H9 (cell line): Measurements from ENCODE around the gene NDUFA5. TPM values are rescaled to one million over a fixed set of nuclear protein-coding genes. Genes with fewer than 3 reads are reported as not detected.

Experiments used
- DNase-seq: peaks from one replicate; pipeline ENCODE4 v3.0.0-alpha.2; 2017
- H2AFZ ChIP-seq: one replicate; pipeline ENCODE4 v1.6.1; 2013; ENCODE audit warnings: mild to moderate bottlenecking, low read length, control low read depth, moderate library complexity
- H2AK5ac ChIP-seq: 2 replicates; pipeline ENCODE4 v1.6.1; 2013; ENCODE audit warnings: low read length, control low read depth, mixed read lengths; ENCODE audit not compliant: insufficient read length
- H2BK120ac ChIP-seq: one replicate; pipeline ENCODE4 v1.6.1; 2013; ENCODE audit warnings: low read depth, mild to moderate bottlenecking, low read length, control low read depth, inconsistent platforms; ENCODE audit not compliant: poor library complexity, severe bottlenecking
- H2BK12ac ChIP-seq: 2 replicates; pipeline ENCODE4 v1.6.1; 2013; ENCODE audit warnings: low read length, control low read depth, mixed read lengths, low read depth; ENCODE audit not compliant: insufficient read length
- H2BK15ac ChIP-seq: 2 replicates; pipeline ENCODE4 v1.6.1; 2013; ENCODE audit warnings: low read depth, low read length, control low read depth
- H2BK20ac ChIP-seq: one replicate; pipeline ENCODE4 v1.6.1; 2013; ENCODE audit warnings: low read depth, mild to moderate bottlenecking, low read length, control low read depth, inconsistent platforms; ENCODE audit not compliant: poor library complexity, severe bottlenecking
- H2BK5ac ChIP-seq: 2 replicates; pipeline ENCODE4 v1.6.1; 2013; ENCODE audit warnings: low read length, control low read depth, mixed read lengths; ENCODE audit not compliant: insufficient read length
- H3K14ac ChIP-seq: 2 replicates; pipeline ENCODE4 v1.6.1; 2013; ENCODE audit warnings: low read length, control low read depth; ENCODE audit not compliant: insufficient read depth
- H3K18ac ChIP-seq: 2 replicates; pipeline ENCODE4 v1.6.1; 2013; ENCODE audit warnings: low read depth, mild to moderate bottlenecking, mixed read lengths, low read length, control low read depth; ENCODE audit not compliant: insufficient read length
- H3K23ac ChIP-seq: 2 replicates; pipeline ENCODE4 v1.6.1; 2013; ENCODE audit warnings: low read length, control low read depth, mixed read lengths, low read depth; ENCODE audit not compliant: insufficient read length
- H3K23me2 ChIP-seq: 2 replicates; pipeline ENCODE4 v1.6.1; 2013; ENCODE audit warnings: low read depth, mild to moderate bottlenecking, mixed read lengths, low read length, control low read depth; ENCODE audit not compliant: insufficient read length, poor library complexity, severe bottlenecking
- H3K27ac ChIP-seq: 2 replicates; pipeline ENCODE4 v1.5.1; 2013; ENCODE audit warnings: low read length, control low read depth, mixed read lengths, low read depth; ENCODE audit not compliant: insufficient read length
- H3K27me3 ChIP-seq: 2 replicates; pipeline ENCODE4 v1.6.1; 2013; ENCODE audit warnings: low read length, control low read depth, inconsistent platforms; ENCODE audit not compliant: insufficient read depth
- H3K4ac ChIP-seq: 2 replicates; pipeline ENCODE4 v1.6.1; 2013; ENCODE audit warnings: low read depth, mild to moderate bottlenecking, control low read depth, inconsistent platforms, low read length, moderate library complexity
- H3K4me1 ChIP-seq: 2 replicates; pipeline ENCODE4 v1.6.1; 2013; ENCODE audit warnings: low read length, control low read depth, inconsistent platforms; ENCODE audit not compliant: insufficient read depth
- H3K4me2 ChIP-seq: 2 replicates; pipeline ENCODE4 v1.6.1; 2013; ENCODE audit warnings: low read length, control low read depth, mixed read lengths; ENCODE audit not compliant: insufficient read length, insufficient read depth
- H3K56ac ChIP-seq: 2 replicates; pipeline ENCODE4 v1.6.1; 2013; ENCODE audit warnings: low read depth, mild to moderate bottlenecking, mixed read lengths, low read length, control low read depth; ENCODE audit not compliant: insufficient read length
- H3K79me1 ChIP-seq: 2 replicates; pipeline ENCODE4 v1.6.1; 2013; ENCODE audit warnings: low read depth, mild to moderate bottlenecking, moderate library complexity, low read length, control low read depth, inconsistent platforms; ENCODE audit not compliant: insufficient read depth, poor library complexity, severe bottlenecking
- H3K79me2 ChIP-seq: 2 replicates; pipeline ENCODE4 v1.6.1; 2013; ENCODE audit warnings: low read length, control low read depth, inconsistent platforms; ENCODE audit not compliant: insufficient read depth
- H3K9ac ChIP-seq: 2 replicates; pipeline ENCODE4 v1.6.1; 2013; ENCODE audit warnings: low read length, control low read depth, mixed read lengths; ENCODE audit not compliant: insufficient read length; ENCODE audit errors: extremely low read depth
- H3K9me3 ChIP-seq: one replicate; pipeline ENCODE4 v1.6.1; 2013; ENCODE audit warnings: low read depth, low read length, inconsistent platforms; ENCODE audit not compliant: control insufficient read depth
- H3T11ph ChIP-seq: one replicate; pipeline ENCODE4 v1.6.1; 2013; ENCODE audit warnings: mild to moderate bottlenecking, low read length, control low read depth, inconsistent platforms
- H4K20me1 ChIP-seq: one replicate; pipeline ENCODE4 v1.6.1; 2013; ENCODE audit not compliant: control insufficient read depth, insufficient read length, insufficient read depth
- H4K5ac ChIP-seq: 2 replicates; pipeline ENCODE4 v1.6.1; 2013; ENCODE audit warnings: low read depth, mild to moderate bottlenecking, mixed read lengths, low read length, control low read depth; ENCODE audit not compliant: insufficient read length
- H4K8ac ChIP-seq: replicated peaks from 2 replicates; pipeline ENCODE4 v1.6.1; 2013; ENCODE audit warnings: low read length, control low read depth, mixed read lengths, low read depth; ENCODE audit not compliant: insufficient read length
- H4K91ac ChIP-seq: 2 replicates; pipeline ENCODE4 v1.6.1; 2013; ENCODE audit warnings: low read depth, mild to moderate bottlenecking, moderate library complexity, mixed read lengths, low read length, control low read depth; ENCODE audit not compliant: insufficient read length
- H3K27ac Mint-ChIP-seq, 3 experiments: 2 replicates in 2 of 3; 3 replicates in 1 of 3; pipeline ENCODE4 v1.8.0; 2020 to 2021; ENCODE audit warnings: mixed read lengths in 3 of 3, mild to moderate bottlenecking in 1 of 3, moderate library complexity in 1 of 3
- H3K27me3 Mint-ChIP-seq: 2 replicates; pipeline ENCODE4 v1.8.0; 2021; ENCODE audit warnings: low read depth, mild to moderate bottlenecking, moderate library complexity, mixed read lengths
- H3K36me3 Mint-ChIP-seq, 3 experiments: 2 replicates in 2 of 3; 3 replicates in 1 of 3; pipeline ENCODE4 v1.8.0; 2020 to 2021; ENCODE audit warnings: low read depth in 3 of 3, mixed read lengths in 3 of 3; ENCODE audit not compliant: insufficient read depth in 1 of 3
- H3K4me1 Mint-ChIP-seq, 2 experiments: 2 replicates each; pipeline ENCODE4 v1.8.0; 2020; ENCODE audit warnings: mixed read lengths in 2 of 2
- H3K4me3 Mint-ChIP-seq, 2 experiments: 2 replicates in 1 of 2; 3 replicates in 1 of 2; pipeline ENCODE4 v1.8.0; 2020 to 2021; ENCODE audit warnings: mild to moderate bottlenecking in 2 of 2, mixed read lengths in 2 of 2, moderate library complexity in 1 of 2
- H3K9me3 Mint-ChIP-seq, 2 experiments: 2 replicates in 1 of 2; 3 replicates in 1 of 2; pipeline ENCODE4 v1.8.0; 2020; ENCODE audit warnings: mild to moderate bottlenecking in 2 of 2, mixed read lengths in 2 of 2, moderate library complexity in 1 of 2
- CTCF ChIP-seq: fragments of 200-600 bp; sonication (generic); conservative IDR thresholded peaks from 3 replicates; pipeline ENCODE4 v1.8.0; 2021; ENCODE audit warnings: antibody characterized with exemption, mild to moderate bottlenecking
- WGBS: extraction: QIAGEN DNeasy Blood & Tissue Kit; methylation state at CpG from one replicate; pipeline ENCODE4 v1.1.7; 2013; ENCODE audit warnings: missing lambda C conversion rate, low lambda C conversion rate, mixed read lengths; ENCODE audit not compliant: insufficient read length; ENCODE audit errors: extremely low coverage; 5-methylcytosine and 5-hydroxymethylcytosine counted together
- total RNA-seq: library from RNA; stranded (reverse); gene quantifications from 2 replicates; pipeline ENCODE4 v1.2.1, GENCODE V29; 2021

The NDUFA5 gene
- total RNA-seq, 1 experiment from 2014 or later = 76.5 TPM

DNA sequence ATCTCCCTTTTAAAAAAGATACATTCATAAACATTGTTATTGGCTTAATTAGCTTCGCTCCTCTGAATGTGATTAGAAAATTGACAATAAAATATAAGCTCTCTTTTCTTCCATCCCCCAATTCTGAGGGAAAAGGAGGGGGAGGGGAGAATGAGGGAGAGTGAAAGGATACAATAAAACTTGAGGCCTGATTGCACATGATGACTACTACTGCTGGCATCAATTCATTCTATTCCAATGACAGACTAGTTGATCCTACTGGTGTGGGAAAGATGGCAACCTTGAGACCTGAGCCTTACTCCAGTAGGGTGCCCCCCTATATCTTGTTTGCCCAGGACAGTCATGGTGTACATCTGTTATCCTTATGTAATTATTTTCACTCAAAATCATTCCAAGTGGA, 18.7 kb downstream of the NDUFA5 start:
- Histone ChIP-seq H3T11ph (no peak overlapping the region), H3K9me3 (no peaks in the 10 kb centered on the region), H2BK5ac (no peak overlapping the region), H3K4me1 (no peaks in the 10 kb centered on the region), H3K79me1 (no peaks in the 10 kb centered on the region), H3K14ac (no peak overlapping the region), H3K23ac (no peak overlapping the region), H4K91ac (no peak overlapping the region), H4K20me1 (no peaks in the 10 kb centered on the region), H3K27me3 (no peaks in the 10 kb centered on the region), H2AK5ac (no peak overlapping the region), H4K5ac (no peak overlapping the region), H3K9ac (no peak overlapping the region), H3K27ac (no peak overlapping the region), H4K8ac (no peak overlapping the region), H3K23me2 (peaks cover 5% of the 10 kb centered on the region), H2BK12ac (no peak overlapping the region), H3K18ac (no peak overlapping the region), H2BK15ac (no peak overlapping the region), H3K56ac (no peak overlapping the region), H3K79me2 (no peaks in the 10 kb centered on the region), H2BK120ac (no peak overlapping the region), H2BK20ac (no peak overlapping the region), H3K4me2 (no peak overlapping the region), H3K4ac (no peak overlapping the region), H2AFZ (no peak overlapping the region)
- no CpG with 5 or more reads among the region's 1 CpG for WGBS
- peaks cover 4% of the 10 kb centered on the region for H3K27me3 Mint-ChIP-seq
- peaks cover 4% of the 10 kb centered on the region in 2 experiments for H3K4me1 Mint-ChIP-seq
- peaks cover 0 to 5% (median 5%) of the 10 kb centered on the region in 3 experiments; a peak in 2 of 7 replicates for H3K36me3 Mint-ChIP-seq
- no peak for DNase-seq
- no peak for TF ChIP-seq CTCF
- no peaks in the 10 kb centered on the region for H3K9me3 Mint-ChIP-seq
- no peak overlapping the region for H3K27ac Mint-ChIP-seq
- H3K4me3 Mint-ChIP-seq = no peak overlapping the region
